Measurements from ENCODE around the gene SH2D2A.

DNA sequence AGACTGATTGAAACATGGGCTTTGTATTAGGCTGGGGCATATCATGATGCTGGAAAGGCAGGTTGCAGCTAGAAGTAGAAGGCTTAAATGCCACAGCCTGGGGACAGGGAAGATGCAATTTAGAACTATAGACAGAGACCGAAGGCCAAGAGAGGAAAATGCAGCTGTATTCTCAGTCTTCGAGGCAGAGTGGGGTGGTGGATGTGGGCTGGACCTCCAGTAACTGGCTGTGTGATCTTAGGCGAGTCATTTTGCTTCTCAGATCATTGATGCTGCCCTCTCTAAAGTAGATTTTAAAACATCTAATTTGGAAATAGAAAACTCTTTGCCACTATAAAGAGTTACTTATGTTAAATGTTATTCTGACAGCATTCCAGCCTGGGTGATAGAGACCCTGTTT is 17.7 kb upstream of the SH2D2A start:
- TF ChIP-seq POLR2AphosphoS5 (IDR thresholded peaks at IDR 0.05; ENCODE audit: low read depth, low read length) (no peak), EP300 (IDR thresholded peaks at IDR 0.05; ENCODE audit: borderline replicate concordance in 1 of 2, low read depth in 1 of 2, low read length in 1 of 2) (no peak), EZH2phosphoT487 (IDR thresholded peaks at IDR 0.05; ENCODE audit: borderline replicate concordance, low read depth) (no peak), YY1 (IDR thresholded peaks at IDR 0.05; ENCODE audit: low read depth) (no peak), GABPA (IDR thresholded peaks at IDR 0.05; ENCODE audit: low read depth) (no peak), SMC3 (IDR thresholded peaks at IDR 0.05; ENCODE audit: low read depth, low read length) (no peak), JUND (IDR thresholded peaks at IDR 0.05) (no peak), SIN3A (IDR thresholded peaks at IDR 0.05; ENCODE audit: borderline replicate concordance, low read depth, low read length) (no peak), TCF12 (IDR thresholded peaks at IDR 0.05) (no peak), RFX5 (IDR thresholded peaks at IDR 0.05; ENCODE audit: low read length) (no peak), FOSL2 (IDR thresholded peaks at IDR 0.05; ENCODE audit: borderline replicate concordance, low read depth) (no peak)
- TF ChIP-seq, protein P1, sequence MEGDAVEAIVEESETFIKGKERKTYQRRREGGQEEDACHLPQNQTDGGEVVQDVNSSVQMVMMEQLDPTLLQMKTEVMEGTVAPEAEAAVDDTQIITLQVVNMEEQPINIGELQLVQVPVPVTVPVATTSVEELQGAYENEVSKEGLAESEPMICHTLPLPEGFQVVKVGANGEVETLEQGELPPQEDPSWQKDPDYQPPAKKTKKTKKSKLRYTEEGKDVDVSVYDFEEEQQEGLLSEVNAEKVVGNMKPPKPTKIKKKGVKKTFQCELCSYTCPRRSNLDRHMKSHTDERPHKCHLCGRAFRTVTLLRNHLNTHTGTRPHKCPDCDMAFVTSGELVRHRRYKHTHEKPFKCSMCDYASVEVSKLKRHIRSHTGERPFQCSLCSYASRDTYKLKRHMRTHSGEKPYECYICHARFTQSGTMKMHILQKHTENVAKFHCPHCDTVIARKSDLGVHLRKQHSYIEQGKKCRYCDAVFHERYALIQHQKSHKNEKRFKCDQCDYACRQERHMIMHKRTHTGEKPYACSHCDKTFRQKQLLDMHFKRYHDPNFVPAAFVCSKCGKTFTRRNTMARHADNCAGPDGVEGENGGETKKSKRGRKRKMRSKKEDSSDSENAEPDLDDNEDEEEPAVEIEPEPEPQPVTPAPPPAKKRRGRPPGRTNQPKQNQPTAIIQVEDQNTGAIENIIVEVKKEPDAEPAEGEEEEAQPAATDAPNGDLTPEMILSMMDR (IDR thresholded peaks at IDR 0.05), result no peak
- TF ChIP-seq, protein P2, sequence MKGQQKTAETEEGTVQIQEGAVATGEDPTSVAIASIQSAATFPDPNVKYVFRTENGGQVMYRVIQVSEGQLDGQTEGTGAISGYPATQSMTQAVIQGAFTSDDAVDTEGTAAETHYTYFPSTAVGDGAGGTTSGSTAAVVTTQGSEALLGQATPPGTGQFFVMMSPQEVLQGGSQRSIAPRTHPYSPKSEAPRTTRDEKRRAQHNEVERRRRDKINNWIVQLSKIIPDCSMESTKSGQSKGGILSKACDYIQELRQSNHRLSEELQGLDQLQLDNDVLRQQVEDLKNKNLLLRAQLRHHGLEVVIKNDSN (IDR thresholded peaks at IDR 0.05; ENCODE audit: borderline replicate concordance, low read depth), result no peak
- TF ChIP-seq, protein P3, sequence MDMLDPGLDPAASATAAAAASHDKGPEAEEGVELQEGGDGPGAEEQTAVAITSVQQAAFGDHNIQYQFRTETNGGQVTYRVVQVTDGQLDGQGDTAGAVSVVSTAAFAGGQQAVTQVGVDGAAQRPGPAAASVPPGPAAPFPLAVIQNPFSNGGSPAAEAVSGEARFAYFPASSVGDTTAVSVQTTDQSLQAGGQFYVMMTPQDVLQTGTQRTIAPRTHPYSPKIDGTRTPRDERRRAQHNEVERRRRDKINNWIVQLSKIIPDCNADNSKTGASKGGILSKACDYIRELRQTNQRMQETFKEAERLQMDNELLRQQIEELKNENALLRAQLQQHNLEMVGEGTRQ (IDR thresholded peaks at IDR 0.05; ENCODE audit: borderline replicate concordance, low read depth, low read length), result no peak
